ENCODE data around the gene R3HDM4. TPM values are rescaled to one million over a fixed set of nuclear protein-coding genes. Genes with fewer than 3 reads are reported as not detected.

R3HDM4 gene
- total RNA-seq, 2 donors from 2014 or later = 54.5 to 55.6 TPM

DNA sequence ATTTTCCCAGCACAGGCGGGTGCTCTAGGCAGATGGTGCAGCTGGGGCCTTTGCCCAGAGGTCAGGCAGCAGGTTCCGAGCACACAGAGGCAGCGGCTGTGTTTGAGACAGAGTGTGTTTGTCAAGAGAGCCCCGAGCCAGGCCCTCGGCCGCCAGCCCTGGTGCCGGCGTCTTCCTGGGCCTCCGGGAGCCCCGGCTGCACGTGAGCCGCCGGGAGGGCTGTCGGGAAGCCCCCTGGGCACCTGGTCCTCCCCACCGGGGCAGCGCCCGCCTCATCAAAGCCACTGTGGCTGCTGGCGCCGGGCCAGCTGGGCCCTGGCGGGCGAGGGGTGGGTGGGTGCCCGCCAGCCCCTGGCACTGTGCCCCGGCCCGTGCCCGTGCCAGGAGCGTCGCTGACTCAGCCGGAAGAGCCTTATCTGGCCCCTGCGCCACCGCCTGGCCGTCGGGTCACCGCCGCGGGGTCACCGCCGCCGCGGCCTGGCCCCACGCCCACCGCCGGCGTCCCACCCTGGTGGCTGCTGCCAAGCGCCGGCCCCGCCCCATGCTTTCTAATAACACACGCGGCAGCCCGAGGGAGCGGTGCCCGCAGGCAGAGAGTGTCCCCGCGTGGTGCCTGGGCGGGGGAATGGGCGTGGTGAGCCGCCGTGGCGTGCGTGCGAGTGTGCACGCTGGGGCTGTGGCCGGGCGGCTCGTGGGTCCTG is 27.7 kb upstream of the R3HDM4 start:
- peak overlapping the region; percentile 41 to 58 for H3K9ac ChIP-seq (ENCODE audit: low read depth in 2 of 2, low read length in 2 of 2)
- peak; percentile 77 for DNase-seq

DNA sequence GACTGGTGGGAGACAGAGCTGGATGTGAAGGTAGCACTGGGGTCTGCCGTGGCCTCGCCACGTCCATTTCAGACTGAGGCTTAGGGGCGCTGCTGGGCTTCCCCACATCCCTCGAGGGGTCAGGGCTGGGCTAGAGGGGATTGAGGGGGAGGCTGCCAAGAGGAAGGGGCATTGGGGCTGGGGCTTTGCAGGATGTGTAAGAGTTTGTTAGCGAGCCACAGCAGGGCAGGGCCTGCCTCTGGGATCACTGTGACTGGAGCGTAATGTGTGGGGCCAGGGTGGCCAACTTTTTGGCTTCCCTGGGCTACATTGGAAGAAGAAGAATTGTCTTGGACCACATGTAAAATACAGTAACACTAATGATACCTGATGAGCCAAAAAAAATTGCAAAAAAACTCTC is 26.9 kb upstream of the R3HDM4 start:
- no peak for DNase-seq
- Histone ChIP-seq H3K4me3 (no peak overlapping the region), H3K36me3 (no peaks in the 10 kb centered on the region), H3K27me3 (no peaks in the 10 kb centered on the region), H3K27ac (no peak overlapping the region), H3K9ac (ENCODE audit: low read depth in 2 of 2, low read length in 2 of 2) (peak overlapping the region in 1 of 2 donors; percentile 41), H3K9me3 (no peaks in the 10 kb centered on the region), H3K4me1 (peaks cover 14% of the 10 kb centered on the region)
- TF ChIP-seq, protein P1, sequence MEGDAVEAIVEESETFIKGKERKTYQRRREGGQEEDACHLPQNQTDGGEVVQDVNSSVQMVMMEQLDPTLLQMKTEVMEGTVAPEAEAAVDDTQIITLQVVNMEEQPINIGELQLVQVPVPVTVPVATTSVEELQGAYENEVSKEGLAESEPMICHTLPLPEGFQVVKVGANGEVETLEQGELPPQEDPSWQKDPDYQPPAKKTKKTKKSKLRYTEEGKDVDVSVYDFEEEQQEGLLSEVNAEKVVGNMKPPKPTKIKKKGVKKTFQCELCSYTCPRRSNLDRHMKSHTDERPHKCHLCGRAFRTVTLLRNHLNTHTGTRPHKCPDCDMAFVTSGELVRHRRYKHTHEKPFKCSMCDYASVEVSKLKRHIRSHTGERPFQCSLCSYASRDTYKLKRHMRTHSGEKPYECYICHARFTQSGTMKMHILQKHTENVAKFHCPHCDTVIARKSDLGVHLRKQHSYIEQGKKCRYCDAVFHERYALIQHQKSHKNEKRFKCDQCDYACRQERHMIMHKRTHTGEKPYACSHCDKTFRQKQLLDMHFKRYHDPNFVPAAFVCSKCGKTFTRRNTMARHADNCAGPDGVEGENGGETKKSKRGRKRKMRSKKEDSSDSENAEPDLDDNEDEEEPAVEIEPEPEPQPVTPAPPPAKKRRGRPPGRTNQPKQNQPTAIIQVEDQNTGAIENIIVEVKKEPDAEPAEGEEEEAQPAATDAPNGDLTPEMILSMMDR (IDR thresholded peaks at IDR 0.05) = no peak
- intact Hi-C loops (cut with DNase I) = no loop called here

More for the DNA sequence above, 27.7 kb upstream of the R3HDM4 start:
- intact Hi-C loops (cut with DNase I) = no loop called here
- H3K4me3 ChIP-seq = peak overlapping the region; percentile 40
- H3K27me3 ChIP-seq = no peaks in the 10 kb centered on the region
- H3K36me3 ChIP-seq = no peaks in the 10 kb centered on the region
- no peaks in the 10 kb centered on the region for H3K9me3 ChIP-seq
- peak overlapping the region; percentile 57 for H3K27ac ChIP-seq
- TF ChIP-seq, protein P1 (IDR thresholded peaks at IDR 0.05) = no peak
- peaks cover 9% of the 10 kb centered on the region for H3K4me1 ChIP-seq

DNA sequence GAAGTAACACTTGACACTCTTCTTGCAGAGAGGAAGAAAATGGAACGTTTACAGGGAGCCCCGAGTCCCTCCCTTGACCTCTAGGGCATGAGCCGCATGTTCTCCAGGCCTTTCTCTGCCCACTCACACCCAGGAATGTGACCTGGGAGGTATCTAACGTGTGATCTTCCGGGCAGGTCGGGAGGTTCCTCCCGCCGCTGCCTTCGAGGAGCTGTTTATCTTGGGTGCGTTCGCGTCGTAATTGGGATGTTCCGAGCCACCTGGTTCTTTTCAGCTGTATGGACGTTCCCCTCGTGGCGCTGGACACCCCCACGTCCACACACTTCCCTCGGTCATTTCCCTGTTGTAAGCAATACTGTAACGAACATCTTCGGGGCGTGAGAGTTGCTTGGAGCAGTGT is 26.4 kb upstream of the R3HDM4 start:
- DNase-seq = no peak
- Histone ChIP-seq H3K36me3 (no peaks in the 10 kb centered on the region), H3K27me3 (no peaks in the 10 kb centered on the region), H3K9me3 (no peaks in the 10 kb centered on the region), H3K4me1 (peaks cover 18% of the 10 kb centered on the region), H3K9ac (ENCODE audit: low read depth in 2 of 2, low read length in 2 of 2) (no peak overlapping the region), H3K4me3 (no peak overlapping the region), H3K27ac (no peak overlapping the region)
- intact Hi-C loops (cut with DNase I) = no loop called here
- TF ChIP-seq, protein P1 (IDR thresholded peaks at IDR 0.05) = no peak

DNA sequence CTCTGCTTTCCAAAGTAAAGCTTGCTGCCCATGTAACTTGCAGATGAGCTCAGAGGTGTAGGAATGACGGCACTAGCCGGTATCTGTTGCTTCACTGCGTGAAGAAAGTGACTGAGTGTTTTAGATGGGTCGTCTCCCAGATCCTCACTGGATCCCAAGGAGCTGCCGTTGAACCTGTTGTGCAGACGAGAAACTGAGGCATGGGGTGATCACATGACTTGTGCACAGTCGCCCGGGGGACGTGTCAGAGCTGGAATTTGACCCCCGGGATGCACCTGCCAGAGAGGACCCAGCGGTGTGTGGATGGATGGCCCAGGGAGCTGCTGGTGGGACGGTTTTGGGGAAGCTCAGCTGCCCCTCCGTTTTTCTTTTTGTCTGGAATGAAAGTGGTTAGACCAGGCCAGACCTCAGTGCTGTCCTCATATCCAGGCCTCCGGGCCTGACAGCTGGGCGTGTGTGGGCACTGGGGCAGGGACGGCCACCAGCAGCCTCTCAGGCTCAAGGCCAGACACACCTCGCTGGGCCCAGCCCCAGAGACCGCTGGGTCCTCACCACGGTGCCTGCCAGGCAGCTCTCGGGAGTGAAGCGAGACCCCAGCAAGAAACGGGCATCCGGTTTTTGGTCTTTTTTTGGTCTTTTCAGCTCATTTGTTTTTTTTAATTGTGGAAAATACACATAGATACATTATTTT is 25.4 kb upstream of the R3HDM4 start:
- Histone ChIP-seq H3K4me1 (peaks cover 26% of the 10 kb centered on the region), H3K27ac (no peak overlapping the region), H3K36me3 (no peaks in the 10 kb centered on the region), H3K9me3 (no peaks in the 10 kb centered on the region), H3K27me3 (no peaks in the 10 kb centered on the region), H3K4me3 (no peak overlapping the region), H3K9ac (ENCODE audit: low read depth in 2 of 2, low read length in 2 of 2) (no peak overlapping the region)
- no peak for DNase-seq
- TF ChIP-seq, protein P1 (IDR thresholded peaks at IDR 0.05) = no peak
- intact Hi-C loops (cut with DNase I) = no loop called here

DNA sequence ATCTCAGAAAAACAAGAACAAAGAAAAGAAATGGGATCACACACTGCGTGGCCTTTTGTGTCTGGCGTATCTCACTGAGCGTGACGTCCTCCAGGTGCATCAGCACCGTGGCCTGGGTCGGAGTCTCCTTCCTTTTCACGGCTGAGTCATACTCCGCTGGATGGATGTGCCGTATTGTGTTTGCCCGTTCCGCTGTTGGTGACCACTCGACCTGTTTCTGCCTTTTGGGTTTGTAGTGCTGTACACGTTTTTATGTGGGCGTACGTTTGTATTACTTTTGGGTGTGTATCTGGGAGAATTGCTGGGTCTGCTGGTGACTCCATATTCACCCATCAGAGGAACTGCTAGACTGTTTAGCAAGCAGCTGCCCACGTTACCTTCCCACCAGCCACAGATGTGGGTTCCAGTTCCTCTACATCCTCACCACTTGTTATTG is 24.3 kb upstream of the R3HDM4 start:
- H3K4me1 ChIP-seq = peaks cover 36% of the 10 kb centered on the region
- TF ChIP-seq, protein P1 (IDR thresholded peaks at IDR 0.05) = no peak
- DNase-seq = no peak
- no peak overlapping the region for H3K27ac ChIP-seq
- H3K36me3 ChIP-seq = no peaks in the 10 kb centered on the region
- H3K4me3 ChIP-seq = no peak overlapping the region
- no peaks in the 10 kb centered on the region for H3K27me3 ChIP-seq
- H3K9me3 ChIP-seq = no peaks in the 10 kb centered on the region
- H3K9ac ChIP-seq (ENCODE audit: low read depth in 2 of 2, low read length in 2 of 2) = no peak overlapping the region
- intact Hi-C loops (cut with DNase I) = no loop called here

Data from colonic mucosa (tissue), 4 donors.